ENCODE results near the gene MTCL1. TPM values are rescaled to one million over a fixed set of nuclear protein-coding genes. Genes with fewer than 3 reads are reported as not detected.

The MTCL1 gene
- total RNA-seq, result 11.8 and 14.5 TPM in 2 replicates

GRCh38 chr18:8705238-8705960 is at the start of gene MTCL1:
Gene MTCL1, plus strand, starts transcription at chr18:8705556. Its CDS starts 105 bp downstream, at chr18:8705661.

Other genes starting within 250 kb of the MTCL1 start
- gene RAB12, start 96.1 kb upstream of the MTCL1 start, total RNA-seq, result 44.9 and 45.0 TPM in 2 replicates